B cell (primary cell): ENCODE measurements around the gene NT5C3A. TPM values are rescaled to one million over a fixed set of nuclear protein-coding genes. Genes with fewer than 3 reads are reported as not detected.

Experiments used
- ATAC-seq: fragments of 200-7000 bp; cut with Tn5 transposase; one replicate; pipeline ENCODE4 v1.10.0; 2021; ENCODE audit warnings: low read depth, mild to moderate bottlenecking, moderate number of reproducible peaks, moderate library complexity
- CTCF ChIA-PET: fragments of 350-600 bp; sonication (Branson Sonifier 250); formaldehyde crosslinking; loops from one replicate; lab custom pipeline; 2021; ENCODE audit warnings: antibody characterized with exemption, inconsistent platforms; lab: Charles Lee
- POLR2A ChIA-PET: fragments of 350-600 bp; sonication (Branson Sonifier 250); formaldehyde crosslinking; loops from one replicate; lab custom pipeline; 2021; ENCODE audit warnings: antibody characterized with exemption; lab: Charles Lee
- DNase-seq: peaks from one replicate; pipeline ENCODE4 v3.0.0; 2013
- H2AFZ ChIP-seq: 2 replicates; pipeline ENCODE4 v1.6.1; 2012; ENCODE audit warnings: mild to moderate bottlenecking, low read depth, low read length; ENCODE audit not compliant: insufficient read depth, poor library complexity, severe bottlenecking
- H3K27ac ChIP-seq, 2 donors: 1 replicate in 1 of 2; 2 replicates in 1 of 2; pipeline ENCODE4 v1.5.1; 2012 to 2013; ENCODE audit warnings: low read length in 2 of 2, mild to moderate bottlenecking in 2 of 2, moderate library complexity in 1 of 2
- H3K27me3 ChIP-seq, 4 experiments: fragments of 200-600 bp in 1 of 4; sonication (generic) in 1 of 4; replicated peaks in 1 of 4; 1 replicate in 2 of 4; 2 replicates in 2 of 4; pipeline versions ENCODE4 v1.6.1 to v1.7.0; 2013 to 2016; ENCODE audit warnings: low read length in 3 of 4, mild to moderate bottlenecking in 2 of 4, mixed read lengths in 1 of 4, moderate library complexity in 1 of 4; ENCODE audit not compliant: insufficient read depth in 4 of 4, control insufficient read depth in 3 of 4; ENCODE audit errors: control extremely low read depth in 1 of 4
- H3K36me3 ChIP-seq, 2 experiments: replicated peaks in 1 of 2; 1 replicate in 1 of 2; 2 replicates in 1 of 2; pipeline versions ENCODE4 v1.6.1 to v1.7.1; 2013; ENCODE audit warnings: low read length in 1 of 2; ENCODE audit not compliant: insufficient read depth in 2 of 2, control insufficient read depth in 1 of 2; ENCODE audit errors: control extremely low read depth in 1 of 2, extremely low read depth in 1 of 2
- H3K4me1 ChIP-seq, 2 donors: fragments of 200-600 bp in 1 of 2; sonication (generic) in 1 of 2; 1 replicate in 1 of 2; 2 replicates in 1 of 2; pipeline versions ENCODE4 v1.5.1 to v1.6.1; 2013 to 2017; ENCODE audit warnings: low read length in 2 of 2; ENCODE audit not compliant: control insufficient read depth in 2 of 2, insufficient read depth in 2 of 2
- H3K4me2 ChIP-seq: replicated peaks from 2 replicates; pipeline ENCODE3; 2012; ENCODE audit warnings: mild to moderate bottlenecking, low read depth, low read length; ENCODE audit not compliant: poor library complexity, severe bottlenecking
- H3K4me3 ChIP-seq, 5 experiments: fragments of 200-600 bp in 1 of 5; sonication (generic) in 1 of 5; 1 replicate in 3 of 5; 2 replicates in 2 of 5; pipeline versions ENCODE4 v1.5.1 to v1.7.0; 2011 to 2016; ENCODE audit warnings: low read length in 4 of 5, mild to moderate bottlenecking in 4 of 5, low read depth in 2 of 5, control low read depth in 1 of 5, moderate library complexity in 1 of 5; ENCODE audit not compliant: insufficient read depth in 1 of 5; ENCODE audit errors: control extremely low read depth in 1 of 5, extremely low read depth in 1 of 5
- H3K79me2 ChIP-seq: fragments of 200-600 bp; sonication (generic); one replicate; pipeline ENCODE4 v1.6.0; 2016; ENCODE audit warnings: low read length; ENCODE audit not compliant: control insufficient read depth, insufficient read depth
- H3K9ac ChIP-seq: fragments of 200-600 bp; sonication (generic); 2 replicates; pipeline ENCODE4 v1.6.1; 2017; ENCODE audit warnings: mild to moderate bottlenecking, low read length, moderate library complexity
- H3K9me3 ChIP-seq, 3 donors: one replicate each; pipeline versions ENCODE4 v1.6.1 to v1.7.1; 2013; ENCODE audit warnings: low read length in 2 of 3; ENCODE audit not compliant: control insufficient read depth in 2 of 3, insufficient read depth in 1 of 3; ENCODE audit errors: control extremely low read depth in 1 of 3
- H4K20me1 ChIP-seq: 2 replicates; pipeline ENCODE4 v1.6.0; 2012; ENCODE audit warnings: mild to moderate bottlenecking, low read length; ENCODE audit not compliant: insufficient read depth, control insufficient read depth, poor library complexity, severe bottlenecking
- H3K27ac Mint-ChIP-seq: one replicate; pipeline ENCODE4 v1.8.0; 2021; ENCODE audit warnings: mixed read lengths
- H3K27me3 Mint-ChIP-seq: one replicate; pipeline ENCODE4 v1.8.0; 2021; ENCODE audit warnings: mixed read lengths
- H3K4me1 Mint-ChIP-seq: one replicate; pipeline ENCODE4 v1.8.0; 2021; ENCODE audit warnings: mixed read lengths
- H3K4me3 Mint-ChIP-seq: one replicate; pipeline ENCODE4 v1.8.0; 2021; ENCODE audit warnings: mixed read lengths
- H3K9me3 Mint-ChIP-seq: one replicate; pipeline ENCODE4 v1.8.0; 2022; ENCODE audit warnings: mixed read lengths; ENCODE audit not compliant: insufficient read depth
- CTCF ChIP-seq: fragments of 200-600 bp; IDR thresholded peaks from one replicate; pipeline ENCODE4 v1.8.0; 2022; ENCODE audit warnings: antibody characterized with exemption, mild to moderate bottlenecking
- EZH2 ChIP-seq: IDR thresholded peaks from 2 replicates; pipeline ENCODE4 v1.6.1; 2012; ENCODE audit warnings: borderline replicate concordance, low read depth, mild to moderate bottlenecking, moderate library complexity, low read length; ENCODE audit not compliant: insufficient read depth, poor library complexity, severe bottlenecking
- WGBS: methylation state at CpG from one replicate; pipeline ENCODE4 v1.1.5; 2013; ENCODE audit warnings: missing lambda C conversion rate; ENCODE audit not compliant: insufficient coverage; 5-methylcytosine and 5-hydroxymethylcytosine counted together
- intact Hi-C: fragments of 100-400 bp; cut with micrococcal nuclease; formaldehyde crosslinking; loops from one replicate; pipeline ENCODE4 v1.10.0; 2022
- polyA plus RNA-seq: library from polyadenylated mRNA; depleted of rRNA; stranded (reverse); fragments of >200 nt; gene quantifications from 2 replicates; pipeline ENCODE4 v1.2.3, GENCODE V29; 2012
- total RNA-seq, 2 donors: library from RNA; stranded (reverse); fragments of 120-200 nt in 1 of 2; gene quantifications; 1 replicate in 1 of 2; 2 replicates in 1 of 2; pipeline versions ENCODE4 v1.2.3 to v1.2.4, GENCODE V29; 2013 to 2022

The NT5C3A gene
- total and polyA plus RNA-seq, 2 donors (not counting 1 experiment from before 2014, with no cell fraction given), result 37.3 to 41.0 TPM

GRCh38 chr7:33040803-33041516, 21.6 kb downstream of the NT5C3A start:
- H3K4me1 Mint-ChIP-seq, result peaks cover 67% of the 10 kb centered on the region
- 0% methylated on average over 3 of the region's 9 CpGs for WGBS
- peak overlapping the region; percentile 26 to 79 (median 44) for H3K4me3 ChIP-seq

More at GRCh38 chr7:33040803-33041516, 21.6 kb downstream of the NT5C3A start:
- peaks cover 0 to 2% of the 10 kb centered on the region in 2 experiments for H3K36me3 ChIP-seq
- peaks cover 89% of the 10 kb centered on the region for H3K79me2 ChIP-seq
- ATAC-seq (peak; percentile 96), DNase-seq (peak; percentile 85)
- TF ChIP-seq CTCF (no peak), EZH2 (no peak)
- peak overlapping the region; percentile 66 for H3K9ac ChIP-seq
- intact Hi-C loops, result loop anchor here (1.0 to 5.0 kb wide), 6 partner anchors 9 to 150 kb away; partner anchors contain the start of genes KBTBD2 and RP9
- H3K9me3 ChIP-seq, result no peaks in the 10 kb centered on the region
- H3K4me2 ChIP-seq, result peak overlapping the region; percentile 73
- peaks cover 21 to 40% of the 10 kb centered on the region in 2 donors for H3K4me1 ChIP-seq
- CTCF ChIA-PET, result interaction anchor here (0.9 to 2.7 kb wide), 10 partner anchors 8 to 194 kb away, joined by 3 to 30 read pairs (median 9); partner anchors contain the start of gene RP9
- H3K4me3 Mint-ChIP-seq, result peak overlapping the region; percentile 84
- H3K9me3 Mint-ChIP-seq, result no peaks in the 10 kb centered on the region
- H3K27me3 ChIP-seq, result no peaks in the 10 kb centered on the region
- peak overlapping the region; percentile 23 for H2AFZ ChIP-seq
- peaks cover 35% of the 10 kb centered on the region for H4K20me1 ChIP-seq
- peak overlapping the region; percentile 86 for H3K27ac Mint-ChIP-seq
- no peaks in the 10 kb centered on the region for H3K27me3 Mint-ChIP-seq
- POLR2A ChIA-PET, result interaction anchor here (0.9 to 2.0 kb wide), 2 partner anchors 22 to 29 kb away, joined by 4 to 12 read pairs; partner anchors contain the start of gene NT5C3A
- peak overlapping the region; percentile 2 to 73 for H3K27ac ChIP-seq
